GM10266 (cell line): Measurements from ENCODE around the gene CDK15.
A peak's percentile ranks its signal among the peaks of the same experiment; 100 is the strongest.
"Not testable (repeated sequence)": the region's sequence is repeated elsewhere in the genome, so short reads cannot be mapped to it uniquely, and the experiment has no call there.

Experiments used
- DNase-seq: peaks from one replicate; pipeline ENCODE4 v3.0.0; 2012; ENCODE audit errors: extremely low spot score
- CTCF ChIP-seq: IDR thresholded peaks from 2 replicates; pipeline ENCODE4 v1.5.1; 2012; ENCODE audit warnings: mild to moderate bottlenecking, low read depth; ENCODE audit not compliant: control insufficient read depth, insufficient read depth; ENCODE audit errors: missing control alignments

The CDK15 gene

DNA sequence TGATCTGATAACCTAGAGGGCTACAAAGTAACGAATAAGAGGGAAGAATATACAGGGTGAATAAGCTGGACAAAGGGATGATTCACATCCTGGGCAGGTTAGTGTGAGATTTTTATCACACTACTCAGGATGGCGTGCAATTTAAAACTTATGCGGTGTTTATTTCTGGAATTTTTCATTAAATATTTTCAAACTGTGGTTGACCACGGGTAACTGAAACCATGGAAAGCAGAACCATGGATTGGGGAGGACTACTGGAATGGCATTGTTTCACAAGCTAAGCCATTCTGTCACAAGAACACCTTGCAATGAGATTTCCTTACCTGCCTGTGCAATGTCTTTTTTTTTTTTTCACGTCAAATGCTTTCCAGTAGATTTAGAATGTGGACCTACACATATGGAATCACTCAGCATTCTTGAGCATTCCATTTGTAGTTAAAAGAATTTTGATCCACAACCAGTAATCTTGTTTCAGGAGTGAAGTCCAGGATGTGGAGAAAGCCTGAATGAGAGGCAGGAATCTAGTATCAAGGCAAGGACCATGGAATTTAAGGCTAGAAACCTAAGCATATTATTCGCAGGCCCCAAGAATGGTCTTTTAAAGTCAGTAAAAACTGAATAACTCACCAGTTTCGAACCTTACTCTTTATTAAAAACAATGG lies 8.0 kb upstream of the CDK15 start:
- TF ChIP-seq CTCF = no peak
- DNase-seq = no peak

DNA sequence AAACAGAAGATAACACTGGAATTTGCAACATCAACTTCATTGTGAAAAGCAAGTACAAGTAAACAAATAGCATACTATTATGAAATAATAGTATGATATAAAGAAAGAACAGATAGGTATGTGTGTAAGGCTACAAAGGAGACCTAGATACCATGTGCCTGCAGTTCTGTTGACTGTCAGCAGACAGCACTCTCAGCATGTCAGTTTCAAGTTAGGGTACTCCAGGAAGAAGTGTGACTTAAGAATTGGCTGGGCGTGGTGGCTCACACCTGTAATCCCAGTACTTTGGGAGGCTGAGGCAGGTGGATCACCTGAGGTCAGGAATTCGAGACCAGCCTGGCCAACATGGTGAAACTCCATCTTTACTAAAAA lies 7.4 kb upstream of the CDK15 start:
- TF ChIP-seq CTCF = peak; percentile 31
- DNase-seq = not testable (repeated sequence)

- no peak for DNase-seq
- TF ChIP-seq CTCF = no peak
These were observed 1.2 kb downstream of the CDK15 start for GRCh38 chr2:201807452-201807999.

DNA sequence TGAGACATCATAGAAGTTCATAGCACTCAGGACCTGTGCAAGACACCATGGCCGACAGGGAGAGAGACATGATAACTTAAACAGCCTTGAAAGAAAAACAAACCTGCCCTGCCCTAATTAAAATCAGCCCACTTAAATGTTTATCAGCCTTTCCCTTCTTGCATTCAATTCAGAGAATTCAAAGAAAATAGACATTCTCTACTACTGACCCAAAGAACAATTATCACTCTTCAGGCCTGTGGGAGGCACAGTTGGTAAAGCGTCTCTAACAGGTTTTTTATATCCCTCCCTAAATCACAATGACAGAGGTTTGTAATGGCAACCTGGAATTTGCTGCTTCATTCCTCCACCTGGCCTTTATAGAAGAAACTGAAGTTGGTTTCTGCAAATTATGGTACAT lies 1.7 kb downstream of the CDK15 start:
- no peak for TF ChIP-seq CTCF
- DNase-seq = no peak

- no peak for TF ChIP-seq CTCF
- DNase-seq = no peak
These were observed 3.3 kb downstream of the CDK15 start for GRCh38 chr2:201809633-201810032.

DNA sequence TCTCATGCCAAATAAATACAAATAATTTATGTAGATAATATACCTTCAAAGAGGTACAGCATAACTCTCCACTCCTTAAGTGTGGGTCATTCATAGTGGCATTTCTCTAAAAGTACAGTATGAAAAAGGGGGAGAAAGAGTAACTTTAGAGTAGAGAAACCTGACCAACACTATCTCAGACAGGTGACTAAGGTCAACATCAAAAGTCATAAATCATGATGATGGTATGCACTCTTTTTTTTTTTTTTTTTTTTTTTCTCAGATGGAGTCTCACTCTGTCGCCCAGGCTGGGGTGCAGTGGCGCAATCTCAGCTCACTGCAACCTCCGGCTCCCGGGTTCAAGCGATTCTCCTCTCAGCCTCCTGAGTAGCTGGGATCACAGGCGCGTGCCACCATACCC lies 4.3 kb downstream of the CDK15 start:
- DNase-seq = not testable (repeated sequence)

- no peak for DNase-seq
- no peak for TF ChIP-seq CTCF
These were observed 7.8 kb downstream of the CDK15 start for GRCh38 chr2:201813996-201814760.
